Erythroblast (primary cell): ENCODE data around the gene DPYSL4.

ENCODE experiments used
- GATA1 ChIP-seq: IDR thresholded peaks from 2 replicates; pipeline ENCODE4 v1.6.1; 2011; ENCODE audit warnings: low read depth, mild to moderate bottlenecking, control low read depth, low read length, moderate library complexity
- POLR2A ChIP-seq: IDR thresholded peaks from 2 replicates; pipeline ENCODE4 v1.6.1; 2011; ENCODE audit warnings: mild to moderate bottlenecking, low read length

DNA sequence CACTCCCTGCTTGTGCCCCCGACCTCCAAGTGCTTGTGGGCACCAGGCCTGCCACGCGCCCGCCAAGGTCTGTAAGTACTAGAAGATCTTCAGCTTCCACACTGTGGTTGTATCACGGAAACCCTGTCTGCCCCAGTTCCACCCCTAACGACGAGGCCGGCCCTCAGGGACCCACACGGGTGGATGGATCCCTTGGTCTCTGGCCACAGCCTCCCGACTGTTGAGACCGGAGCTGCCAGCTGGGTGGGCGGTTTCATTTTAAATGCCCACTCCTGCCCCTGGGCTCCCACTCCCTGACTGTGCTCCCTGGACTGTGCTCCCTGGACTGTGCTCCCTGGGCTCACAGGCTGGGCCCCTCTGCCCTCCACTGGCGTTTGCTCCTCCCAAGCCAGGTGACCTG lies 50.1 kb downstream of the DPYSL4 start:
- TF ChIP-seq POLR2A (no peak), GATA1 (no peak)
